Stimulated activated CD4-positive, alpha-beta T cell treated with anti-CD3 and anti-CD28 coated beads, Interleukin-12 subunit alpha, Interleukin-12 subunit beta, amount 100 ng/mL, for 4 hours (primary cell): ENCODE results near the gene RNF213.

Experiments
- DNase-seq: peaks from one replicate; pipeline ENCODE4 v3.0.0-alpha.2; 2020

The RNF213 gene

GRCh38 chr17:80441133-80441578, 180.5 kb downstream of the RNF213 start:
- DNase-seq, result peak; percentile 48

GRCh38 chr17:80441598-80442322, 181.1 kb downstream of the RNF213 start:
- DNase-seq, result no peak

- DNase-seq, result no peak
These were observed 181.6 kb downstream of the RNF213 start for GRCh38 chr17:80442323-80442659.

GRCh38 chr17:80442764-80443163, 182.1 kb downstream of the RNF213 start:
- no peak for DNase-seq

GRCh38 chr17:80443498-80443897, 182.8 kb downstream of the RNF213 start:
- no peak for DNase-seq

- DNase-seq, result no peak
These were observed 183.4 kb downstream of the RNF213 start for GRCh38 chr17:80443916-80444643.

GRCh38 chr17:80444644-80444979, 184.0 kb downstream of the RNF213 start:
- no peak for DNase-seq

- DNase-seq, result no peak
These were observed 184.5 kb downstream of the RNF213 start for GRCh38 chr17:80445007-80445725.

GRCh38 chr17:80445726-80446110, 185.1 kb downstream of the RNF213 start:
- DNase-seq, result no peak

GRCh38 chr17:80446645-80447405, 186.2 kb downstream of the RNF213 start:
- DNase-seq, result no peak

- no peak for DNase-seq
These were observed 187.1 kb downstream of the RNF213 start for GRCh38 chr17:80447790-80448189.
